Measurements from ENCODE around the gene LRRC17.

- TF ChIP-seq CTCF (IDR thresholded peaks at IDR 0.05) (no peak), POLR2A (IDR thresholded peaks at IDR 0.05) (no peak)
These were observed 30.1 kb downstream of the LRRC17 start for GRCh38 chr7:102942868-102943267.

All from right lobe of liver (tissue), 4 donors.